Measurements from ENCODE around the gene CDIP1. TPM values are rescaled to one million over a fixed set of nuclear protein-coding genes. Genes with fewer than 3 reads are reported as not detected.
A peak's percentile ranks its signal among the peaks of the same experiment; 100 is the strongest.

Gene CDIP1
- total and polyA plus RNA-seq, 2 of the 8 experiments (the other 6 are each of a cell fraction or from before 2014, with no cell fraction given), result 56.6 to 76.3 TPM

DNA sequence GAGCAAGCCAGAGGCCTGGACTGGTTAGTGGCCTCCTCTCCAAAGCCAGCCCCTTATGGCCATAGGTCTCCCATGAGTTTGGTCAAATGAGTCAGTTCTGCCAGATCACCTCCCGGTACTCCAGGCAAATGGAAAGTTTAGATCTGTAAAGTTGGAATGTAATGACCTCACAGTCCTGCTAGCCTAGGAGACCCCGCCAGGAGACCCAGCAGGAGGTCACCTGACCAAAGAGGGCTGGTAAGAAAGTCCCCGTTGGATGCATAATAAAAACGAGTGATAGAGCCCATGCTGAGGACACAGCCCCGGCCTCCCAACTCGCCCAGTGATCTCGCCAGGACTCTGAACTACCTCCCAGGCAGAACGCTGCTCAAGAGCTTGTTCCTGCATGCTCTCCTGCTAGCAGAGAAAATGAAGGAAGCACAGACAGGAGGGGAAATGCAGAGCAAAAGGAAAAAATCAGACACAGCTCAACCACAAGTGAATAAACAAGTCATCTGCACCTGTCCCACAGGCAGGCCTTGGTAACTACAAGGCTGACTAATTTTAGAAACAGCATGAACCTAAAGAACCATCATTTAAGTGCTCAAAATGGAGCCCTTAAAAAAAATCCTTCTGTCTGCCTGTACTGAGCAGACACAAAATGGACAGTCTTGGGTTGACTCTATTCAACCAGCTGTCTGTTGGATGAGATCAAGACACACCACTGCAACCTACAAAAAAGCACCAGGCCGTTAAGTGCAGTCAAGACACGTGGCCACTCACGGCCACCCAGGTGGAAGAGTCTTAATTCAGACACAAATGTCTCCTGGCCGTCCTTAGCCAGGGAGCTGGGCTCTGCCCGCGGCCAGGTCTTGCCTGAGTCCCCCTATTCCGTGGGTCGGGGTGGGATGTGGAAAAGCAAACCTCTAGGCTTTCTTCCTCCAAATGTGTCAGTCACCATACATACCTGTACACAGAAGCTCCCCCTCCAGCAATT is 9.2 kb downstream of the CDIP1 start (continued):
- 0 out of 4 replicates have a peak, but pooled peaks of 1 of the 3 experiments have one; percentile 2 for TF ChIP-seq CTCF (IDR thresholded peaks at IDR 0.05; ENCODE audit: control extremely low read depth in 1 of 3, insufficient read depth in 1 of 3, low read depth in 1 of 3, low read length in 3 of 3)
- 0 out of 4 replicates have a peak, but pooled peaks of 1 of the 2 experiments have one; percentile 72 for TF ChIP-seq HDAC2 (IDR thresholded peaks at IDR 0.05; ENCODE audit: borderline replicate concordance in 1 of 2, low read depth in 2 of 2, low read length in 2 of 2)
- TF ChIP-seq EGR1 (IDR thresholded peaks at IDR 0.05; ENCODE audit: borderline replicate concordance, low read depth, low read length), result no peak
- TF ChIP-seq TBP (IDR thresholded peaks at IDR 0.05; ENCODE audit: low read depth, low read length), result no peak
- peak; percentile 49 for TF ChIP-seq NANOG (IDR thresholded peaks at IDR 0.05; ENCODE audit: insufficient read depth, low read depth, low read length, poor library complexity, severe bottlenecking)
- no peak for TF ChIP-seq GTF2F1 (IDR thresholded peaks at IDR 0.05; ENCODE audit: borderline replicate concordance, low read depth, low read length)
- TF ChIP-seq MAX (IDR thresholded peaks at IDR 0.05), result peak; percentile 54; the same call in 1 of the 2 replicates
- no peak for TF ChIP-seq KDM5A (IDR thresholded peaks at IDR 0.05; ENCODE audit: low read length)
- peak; percentile 47 for TF ChIP-seq USF2 (IDR thresholded peaks at IDR 0.05; ENCODE audit: low read length)
- peak; percentile 52; the same call in 1 of the 2 replicates for TF ChIP-seq JUND (IDR thresholded peaks at IDR 0.05; ENCODE audit: low read length)
- peak; percentile 22 for TF ChIP-seq TAF7 (optimal IDR thresholded peaks at IDR 0.05; ENCODE audit: borderline replicate concordance, low read depth, low read length)
- peak; percentile 61 for TF ChIP-seq ASH2L (IDR thresholded peaks at IDR 0.05; ENCODE audit: low read length)
- TF ChIP-seq SP1 (IDR thresholded peaks at IDR 0.05; ENCODE audit: low read depth, low read length), result 0 out of 2 replicates have a peak, but pooled peaks have one; percentile 22
- no peak for TF ChIP-seq ZNF274 (IDR thresholded peaks at IDR 0.05; ENCODE audit: borderline replicate concordance, extremely low read depth, low read length)
- TF ChIP-seq NRF1 (IDR thresholded peaks at IDR 0.05; ENCODE audit: low read depth, low read length), result no peak
- 0 out of 2 replicates have a peak, but pooled peaks have one; percentile 27 for TF ChIP-seq JUN (IDR thresholded peaks at IDR 0.05; ENCODE audit: low read depth, low read length)
- TF ChIP-seq BACH1 (IDR thresholded peaks at IDR 0.05; ENCODE audit: low read length), result no peak
- no peak for TF ChIP-seq GABPA (IDR thresholded peaks at IDR 0.05; ENCODE audit: borderline replicate concordance, insufficient read depth, low read length)

All from H1 (cell line).